Fibroblast of gingiva (primary cell): ENCODE measurements around the gene CPSF4L.
"Not testable (repeated sequence)": the region's sequence is repeated elsewhere in the genome, so short reads cannot be mapped to it uniquely, and the experiment has no call there.

Experiments
- DNase-seq: peaks from one replicate; pipeline ENCODE4 v3.0.0-alpha.2; 2011; ENCODE audit warnings: low read depth

CPSF4L gene

GRCh38 chr17:73268582-73269328 is 7.1 kb upstream of the CPSF4L start:
- DNase-seq, result no peak

- DNase-seq, result no peak
Observed at GRCh38 chr17:73267648-73268537, 6.2 kb upstream of the CPSF4L start.

DNA sequence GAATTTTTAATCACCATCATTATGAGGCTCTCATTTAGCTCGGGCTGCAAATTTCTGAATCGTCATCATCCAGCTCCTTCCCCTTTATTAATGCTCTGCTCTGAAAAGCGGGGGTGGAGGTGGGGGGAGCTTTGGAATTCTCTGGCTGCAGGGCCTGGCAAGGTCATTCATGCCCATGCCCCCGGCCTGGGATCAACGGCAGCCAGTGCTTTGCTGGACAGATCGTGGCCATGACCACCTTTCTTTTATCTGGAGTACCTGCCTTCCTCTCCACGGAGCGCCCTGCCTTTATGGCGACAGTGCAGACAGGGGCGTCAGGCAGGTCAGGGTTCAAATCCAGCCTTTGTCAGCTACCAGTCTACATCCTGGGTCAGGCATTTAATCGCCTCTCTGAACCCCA is 5.1 kb upstream of the CPSF4L start:
- DNase-seq, result no peak

DNA sequence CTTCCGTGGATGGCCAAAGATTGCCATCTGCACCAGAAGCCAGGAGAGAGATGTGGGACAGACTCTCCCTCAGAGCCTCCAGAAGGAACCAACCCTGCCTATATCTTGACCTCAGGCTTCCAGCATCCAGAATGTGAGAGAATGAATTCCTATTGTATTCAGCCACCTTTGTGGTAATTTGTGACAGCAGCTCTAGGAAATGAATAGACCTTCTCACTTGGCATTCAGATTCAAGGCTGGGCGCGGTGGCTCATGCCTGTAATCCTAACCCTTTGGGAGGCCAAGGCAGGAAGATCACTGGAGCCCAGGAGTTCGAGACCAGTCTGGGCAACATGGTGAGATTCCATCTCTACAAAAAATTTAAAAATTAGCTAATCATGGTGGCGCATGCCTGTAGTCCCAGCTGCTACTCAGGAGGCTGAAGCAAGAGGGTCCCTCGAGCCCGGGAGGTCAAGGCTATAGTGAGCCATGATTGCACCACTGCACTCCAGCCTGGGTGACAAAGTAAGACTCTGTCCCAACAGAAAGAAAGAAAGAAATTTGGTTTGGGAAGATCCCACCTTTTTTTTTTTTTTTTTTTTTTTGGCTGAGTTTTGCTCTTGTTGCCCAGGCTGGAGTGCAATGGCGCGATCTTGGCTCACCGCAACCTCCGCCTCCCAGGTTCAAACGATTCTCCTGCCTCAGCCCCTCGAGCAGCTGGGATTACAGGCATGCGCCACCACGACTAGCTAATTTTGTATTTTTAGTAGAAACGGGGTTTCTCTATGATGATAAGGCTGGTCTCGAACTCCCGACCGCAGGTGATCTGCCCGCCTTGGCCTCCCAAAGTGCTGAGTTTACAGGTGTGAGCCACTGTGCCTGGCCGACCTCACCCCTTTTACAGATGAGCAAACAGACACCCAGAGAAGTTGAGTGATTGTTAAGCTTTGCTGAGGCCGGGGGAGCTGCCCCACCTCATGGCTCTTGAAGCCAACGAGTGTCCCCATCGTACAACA is 4.3 kb upstream of the CPSF4L start:
- DNase-seq, result no peak

GRCh38 chr17:73264448-73264847 is 2.8 kb upstream of the CPSF4L start:
- DNase-seq, result not testable (repeated sequence)

DNA sequence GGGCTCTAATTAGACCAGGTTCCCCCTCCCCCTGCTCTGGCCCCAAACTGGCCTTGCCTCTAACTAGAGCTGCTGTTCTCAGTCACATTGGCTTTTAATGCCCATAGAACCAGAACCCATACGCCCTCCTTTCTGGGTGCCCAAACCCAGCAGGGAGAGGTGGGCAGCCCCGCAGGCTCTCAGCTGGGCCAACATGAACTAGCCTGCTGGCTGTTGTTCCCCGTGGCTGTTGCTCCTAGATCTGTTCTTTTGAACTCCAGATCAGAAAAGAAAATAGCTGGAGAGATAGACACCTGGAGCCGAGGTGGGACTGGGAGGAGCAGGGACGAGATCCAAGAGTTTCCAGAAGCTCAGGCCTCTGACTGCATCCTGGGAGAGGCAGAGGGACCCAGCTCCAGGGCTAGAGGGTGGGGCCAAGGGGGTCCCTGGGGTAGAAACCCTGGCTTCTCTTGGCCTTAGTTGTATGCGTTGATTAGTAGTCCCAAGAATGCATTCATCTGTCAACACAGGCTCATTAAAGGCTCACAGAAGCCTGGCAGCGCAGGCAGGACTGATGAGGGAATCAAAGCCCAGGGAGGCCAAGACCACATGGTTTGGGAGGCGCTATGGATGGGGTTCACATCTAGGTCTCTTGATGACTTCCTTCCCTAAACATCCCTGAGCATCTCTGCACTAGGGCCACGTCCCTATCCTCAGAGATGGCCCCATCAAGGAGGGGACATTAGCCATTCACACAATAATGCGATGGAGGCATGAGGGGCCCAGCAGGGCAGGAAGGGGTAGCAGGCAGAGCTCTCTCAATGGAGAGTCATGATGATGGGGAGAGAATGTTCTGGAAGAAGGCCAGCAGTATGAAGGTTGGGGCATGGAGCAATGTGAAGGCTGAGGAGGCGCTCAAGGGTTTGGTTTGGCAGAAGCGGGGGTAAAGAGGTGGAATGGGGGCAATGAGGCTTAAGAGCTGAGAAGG is 1.3 kb upstream of the CPSF4L start:
- no peak for DNase-seq

DNA sequence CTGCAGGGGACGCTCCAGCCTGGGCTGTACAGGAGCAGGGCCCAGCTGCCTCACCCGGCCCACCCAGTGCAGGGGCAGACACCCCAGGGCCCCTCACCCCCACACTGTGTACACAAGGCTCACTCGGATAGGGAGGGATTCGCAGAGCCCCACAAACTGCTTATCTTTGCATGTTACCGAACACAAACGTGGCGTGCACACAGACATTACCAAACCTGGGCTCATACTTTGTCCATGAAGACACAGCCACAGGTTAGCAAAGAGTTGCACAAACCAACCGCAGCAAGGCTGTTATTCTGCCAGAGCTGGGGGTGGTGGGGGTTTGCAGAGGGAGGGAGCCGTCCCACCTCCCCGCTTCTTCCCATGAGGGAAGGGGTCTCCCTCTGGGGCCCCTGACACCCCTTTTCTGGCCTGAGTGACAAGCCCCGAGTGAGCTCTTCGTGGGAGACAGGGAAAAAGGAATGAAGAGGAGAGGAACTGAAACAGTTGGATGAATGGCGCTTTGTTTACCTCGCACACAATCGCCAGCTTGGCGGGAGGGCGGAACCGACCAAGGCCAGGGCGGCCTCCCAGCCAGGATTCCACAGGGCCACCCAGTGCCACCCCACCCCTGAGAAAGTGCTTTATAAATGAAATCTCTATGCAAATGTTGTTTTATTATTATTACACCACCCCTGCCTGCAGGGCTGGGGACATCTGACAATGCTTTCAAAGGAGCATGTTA is 434 bp upstream of the CPSF4L start:
- DNase-seq, result no peak

DNA sequence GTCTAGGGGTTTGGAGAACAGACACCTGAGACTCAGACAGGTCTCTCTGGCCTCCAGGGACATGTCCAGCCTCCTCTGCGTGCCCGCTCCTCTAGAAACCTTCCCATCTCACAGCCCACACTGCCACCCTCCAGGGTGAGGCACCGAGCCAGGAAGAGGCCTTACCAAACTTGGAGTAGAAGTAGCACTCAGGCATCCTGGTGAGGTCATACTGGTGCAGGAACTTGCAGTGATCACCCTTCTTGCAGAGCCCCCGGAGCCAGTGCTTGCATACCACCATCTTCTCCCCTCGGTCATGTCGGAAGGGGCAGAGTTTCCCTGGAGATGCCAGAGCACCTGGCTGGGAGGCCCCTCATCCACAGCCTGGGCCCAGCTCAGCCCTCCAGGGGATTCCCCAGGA is 4.2 kb downstream of the CPSF4L start:
- DNase-seq, result no peak

DNA sequence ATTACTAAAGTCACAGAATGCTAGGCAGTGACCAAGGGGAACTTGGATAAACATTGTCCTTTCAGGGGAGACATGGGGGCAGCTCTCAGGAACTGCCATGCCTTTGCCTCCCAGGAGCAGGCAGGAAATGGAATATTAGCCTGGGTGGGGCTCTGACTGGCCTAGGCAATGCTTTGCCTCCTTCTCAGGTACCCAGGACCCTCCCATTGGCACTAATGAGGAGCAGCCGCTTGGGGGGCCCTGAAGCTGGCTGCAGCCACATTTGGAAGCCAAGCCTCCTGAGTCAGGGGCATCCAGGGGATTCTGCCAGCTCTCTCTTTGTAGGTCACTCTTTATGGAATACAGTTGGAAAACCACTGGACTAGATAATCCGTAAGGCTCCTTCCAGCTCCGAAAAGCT is 5.5 kb downstream of the CPSF4L start:
- DNase-seq, result no peak

DNA sequence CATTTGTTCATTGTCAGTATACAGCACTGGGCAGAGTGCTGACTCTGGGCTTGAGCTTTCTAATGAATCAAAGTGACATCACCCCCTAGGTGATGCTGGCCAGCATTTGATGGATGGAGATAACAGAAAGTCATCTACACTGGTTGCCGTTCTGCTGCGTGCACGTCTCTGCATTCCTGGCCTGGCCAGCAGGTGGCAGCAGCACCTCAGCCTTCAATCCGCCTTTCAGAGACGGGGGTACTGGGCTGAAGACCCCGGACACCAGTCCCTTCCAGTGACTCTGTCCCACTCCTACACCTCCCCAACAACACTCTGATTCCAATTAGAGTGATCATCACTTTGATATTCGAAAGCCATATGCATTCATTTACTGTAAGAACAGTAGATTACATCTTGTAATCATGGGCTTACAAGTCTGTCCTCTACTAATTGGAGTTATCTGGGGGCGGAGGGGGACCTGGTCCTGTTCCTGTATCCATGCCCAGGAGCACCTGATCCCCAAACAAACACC is 6.0 kb downstream of the CPSF4L start:
- no peak for DNase-seq

DNA sequence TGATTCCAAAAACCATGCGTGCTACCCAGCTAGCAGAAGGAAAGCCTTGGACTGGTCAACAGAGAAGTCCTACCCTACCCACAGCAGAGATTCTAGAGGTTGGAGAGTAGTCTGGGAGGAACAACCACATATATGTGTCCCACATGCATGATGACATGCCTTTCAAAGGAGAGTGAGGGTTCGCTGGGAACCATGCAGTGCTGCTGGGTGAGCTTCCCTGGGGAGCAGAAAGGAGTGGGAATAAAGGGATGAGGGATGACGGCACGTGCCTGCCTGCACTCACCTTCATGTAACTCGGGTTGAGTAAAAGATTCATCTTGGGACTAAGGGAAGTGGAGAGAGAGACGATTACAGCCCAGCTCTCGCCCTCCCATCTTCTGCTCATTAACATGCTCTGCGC is 9.8 kb downstream of the CPSF4L start:
- no peak for DNase-seq

- no peak for DNase-seq
Observed at GRCh38 chr17:73250851-73251640, 10.6 kb downstream of the CPSF4L start.

DNA sequence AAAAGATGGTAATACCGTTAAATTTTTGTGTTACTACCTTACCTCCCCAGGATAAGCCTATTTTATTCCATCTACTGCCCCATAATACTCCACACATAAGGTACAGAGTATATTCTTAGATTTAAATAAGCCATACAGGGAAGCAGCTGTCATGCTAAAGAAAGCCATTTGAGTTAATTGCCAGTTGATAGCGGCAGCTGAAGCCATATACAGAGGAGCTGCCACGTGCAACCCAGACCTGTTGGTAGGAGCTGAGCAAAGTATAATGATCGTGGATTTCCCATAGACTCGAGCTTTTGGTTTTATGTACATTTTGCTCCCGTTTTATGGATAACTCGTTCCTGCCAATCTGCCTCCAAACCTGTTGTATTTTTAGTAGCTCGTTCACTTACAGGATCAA is 12.0 kb downstream of the CPSF4L start:
- DNase-seq, result no peak

- DNase-seq, result no peak
Observed at GRCh38 chr17:73248532-73248931, 13.1 kb downstream of the CPSF4L start.

DNA sequence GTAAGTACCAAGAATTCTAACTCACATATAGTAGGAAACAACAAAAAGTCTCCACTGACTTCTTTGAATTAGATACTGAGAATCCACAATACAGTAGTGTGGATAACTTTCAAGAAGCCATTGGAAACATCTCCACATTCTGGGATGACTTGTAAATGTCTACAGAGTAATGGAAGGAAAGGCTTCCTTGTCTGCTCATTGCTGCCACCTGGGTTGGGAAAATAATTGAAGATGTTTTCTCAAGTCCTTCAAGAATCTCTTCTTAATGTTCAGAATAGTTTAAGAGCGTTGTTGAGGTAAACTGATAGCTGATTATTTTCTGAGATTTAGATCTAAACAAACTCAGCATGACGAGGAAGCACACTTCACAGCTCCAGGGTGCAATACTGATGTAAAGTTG is 14.0 kb downstream of the CPSF4L start:
- DNase-seq, result no peak

- DNase-seq, result no peak
Observed at GRCh38 chr17:73240561-73240960, 21.1 kb downstream of the CPSF4L start.

DNA sequence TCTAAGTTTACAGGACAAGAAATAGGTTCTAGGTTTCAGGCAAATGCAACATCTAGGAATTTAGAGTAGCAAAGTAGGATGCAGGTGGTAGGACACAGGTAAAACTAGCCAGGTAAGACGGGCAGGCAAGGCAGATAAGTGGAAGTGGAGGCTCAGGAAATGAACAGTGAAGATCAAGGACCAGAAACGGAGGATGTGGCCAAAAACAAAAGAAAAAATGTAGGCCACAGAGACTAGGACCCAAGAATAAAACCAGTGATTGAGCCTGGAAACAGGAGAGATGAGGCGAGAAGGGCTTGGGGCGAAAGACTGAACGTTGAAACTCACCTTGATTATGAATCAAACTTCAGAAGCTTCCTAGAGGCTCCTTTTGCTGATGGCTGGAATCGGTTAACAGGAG is 24.0 kb downstream of the CPSF4L start:
- DNase-seq, result no peak

DNA sequence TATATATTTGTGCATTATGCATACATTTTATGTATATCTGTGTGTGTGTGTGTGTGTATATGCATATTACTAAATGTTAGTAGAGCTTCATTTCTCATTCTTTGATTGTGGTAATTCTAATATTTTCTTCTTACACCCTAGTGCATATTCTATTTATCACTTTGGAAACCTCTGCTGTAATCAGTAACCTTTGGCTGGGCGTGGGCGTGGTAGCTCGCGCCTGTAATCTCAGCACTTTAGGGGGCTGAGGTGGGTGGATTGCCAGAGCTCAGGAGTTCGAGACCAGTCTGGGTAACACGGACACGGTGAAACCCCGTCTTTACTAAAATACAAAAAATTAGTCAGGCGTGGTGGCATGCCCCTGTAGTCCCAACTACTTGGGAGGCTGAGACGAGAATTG is 26.9 kb downstream of the CPSF4L start:
- no peak for DNase-seq
